Measurements from ENCODE around the gene LOXL3.

Gene LOXL3

GRCh38 chr2:74512744-74513604 is 40.8 kb downstream of the LOXL3 start:
- H3K36me3 ChIP-seq (replicated peaks): no peaks in the 10 kb centered on the region
- no peak for TF ChIP-seq CTCF (IDR thresholded peaks at IDR 0.05; ENCODE audit: low read depth, low read length, missing control alignments)
- peaks cover 61% of the 10 kb centered on the region for H3K27me3 ChIP-seq (replicated peaks)

GRCh38 chr2:74511104-74511989 is 42.4 kb downstream of the LOXL3 start:
- TF ChIP-seq CTCF (IDR thresholded peaks at IDR 0.05; ENCODE audit: low read depth, low read length, missing control alignments): no peak
- no peak for DNase-seq
- H3K27ac ChIP-seq: no peak overlapping the region
- H3K36me3 ChIP-seq (replicated peaks): no peaks in the 10 kb centered on the region
- in situ Hi-C loops (cut with HindIII; ENCODE audit: low pct_ligation_motif_present, low sequenced_read_pairs): no loop called here
- H3K4me3 ChIP-seq (ENCODE audit: low read depth, low read length): no peak overlapping the region
- H3K27me3 ChIP-seq (replicated peaks): peaks cover 52% of the 10 kb centered on the region

More at GRCh38 chr2:74512744-74513604, 40.8 kb downstream of the LOXL3 start:
- Histone ChIP-seq H3K27ac (no peak overlapping the region), H3K4me3 (ENCODE audit: low read depth, low read length) (no peak overlapping the region)
- DNase-seq: no peak
- in situ Hi-C loops (cut with HindIII; ENCODE audit: low pct_ligation_motif_present, low sequenced_read_pairs): no loop called here

- in situ Hi-C loops (cut with HindIII; ENCODE audit: low pct_ligation_motif_present, low sequenced_read_pairs): no loop called here
- Histone ChIP-seq H3K27ac (no peak overlapping the region), H3K4me3 (ENCODE audit: low read depth, low read length) (no peak overlapping the region), H3K36me3 (replicated peaks) (peaks cover 7% of the 10 kb centered on the region), H3K27me3 (replicated peaks) (peaks cover 42% of the 10 kb centered on the region)
- DNase-seq: no peak
- TF ChIP-seq CTCF (IDR thresholded peaks at IDR 0.05; ENCODE audit: low read depth, low read length, missing control alignments): no peak
These were observed 43.5 kb downstream of the LOXL3 start for GRCh38 chr2:74510272-74510671.

GRCh38 chr2:74507926-74508520 is 45.7 kb downstream of the LOXL3 start:
- Histone ChIP-seq H3K27ac (peak overlapping the region; percentile 97), H3K4me3 (ENCODE audit: low read depth, low read length) (peak overlapping the region; percentile 100), H3K36me3 (replicated peaks) (peaks cover 8% of the 10 kb centered on the region), H3K27me3 (replicated peaks) (peaks cover 19% of the 10 kb centered on the region)
- no peak for DNase-seq
- in situ Hi-C loops (cut with HindIII; ENCODE audit: low pct_ligation_motif_present, low sequenced_read_pairs): no loop called here
- no peak for TF ChIP-seq CTCF (IDR thresholded peaks at IDR 0.05; ENCODE audit: low read depth, low read length, missing control alignments)

- peak; percentile 63 for TF ChIP-seq CTCF (IDR thresholded peaks at IDR 0.05; ENCODE audit: low read depth, low read length, missing control alignments)
- Histone ChIP-seq H3K4me3 (ENCODE audit: low read depth, low read length) (peak within 1 kb of the TSS; percentile 100), H3K36me3 (replicated peaks) (peaks cover 8% of the 10 kb centered on the region), H3K27ac (peak within 1 kb of the TSS; percentile 97), H3K27me3 (replicated peaks) (peaks cover 12% of the 10 kb centered on the region)
- peak; percentile 97 for DNase-seq
- in situ Hi-C loops (cut with HindIII; ENCODE audit: low pct_ligation_motif_present, low sequenced_read_pairs): no loop called here
These were observed 46.4 kb downstream of the LOXL3 start, which contains the start of gene PCGF1 for GRCh38 chr2:74507145-74507925. TSS of gene PCGF1 (minus strand) at chr2:74507695. CDS start at chr2:74507668, 27 bp downstream.

All from brain microvascular endothelial cell (primary cell).